G401.6 (cell line): ENCODE results near the gene HCN4.
"Not testable (repeated sequence)": the region's sequence is repeated elsewhere in the genome, so short reads cannot be mapped to it uniquely, and the experiment has no call there.

Source experiments
- FAIRE-seq: peaks from 2 replicates; lab custom pipeline; 2012; peaks lifted over from hg19 to GRCh38; lab: Jason Lieb, UNC

HCN4 gene

GRCh38 chr15:73324496-73325170 lies 44.1 kb downstream of the HCN4 start:
- no peak for FAIRE-seq

GRCh38 chr15:73323956-73324355 lies 44.8 kb downstream of the HCN4 start:
- FAIRE-seq, result no peak

DNA sequence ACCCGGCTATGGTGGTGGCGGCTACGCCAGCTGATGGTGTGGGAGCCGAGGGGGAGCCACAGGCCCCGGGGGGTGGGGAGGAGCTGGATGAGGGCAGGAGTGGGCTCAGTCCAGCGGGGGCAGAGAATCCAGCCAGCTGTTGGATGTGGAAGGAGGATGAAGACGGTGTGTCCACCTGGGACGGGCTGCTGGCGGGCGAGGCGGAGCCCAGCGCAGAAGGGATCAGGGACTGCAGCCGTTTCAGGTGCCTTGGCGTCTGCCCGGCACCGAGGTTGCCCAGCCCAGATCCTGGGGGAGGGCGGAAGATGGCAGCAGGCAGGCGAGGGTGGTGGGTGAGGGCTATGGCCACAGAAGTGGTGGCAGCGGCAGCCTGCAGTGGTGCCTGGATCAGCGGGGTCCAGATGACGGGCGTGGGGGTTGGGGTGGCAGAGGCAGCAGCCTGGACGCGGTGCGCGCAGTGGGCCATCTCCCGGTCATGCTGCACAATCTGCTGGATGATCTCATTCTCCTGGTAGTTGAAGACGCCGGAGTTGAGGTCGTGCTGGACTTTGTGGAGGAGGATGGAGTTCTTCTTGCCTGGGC lies 45.3 kb downstream of the HCN4 start:
- no peak for FAIRE-seq

DNA sequence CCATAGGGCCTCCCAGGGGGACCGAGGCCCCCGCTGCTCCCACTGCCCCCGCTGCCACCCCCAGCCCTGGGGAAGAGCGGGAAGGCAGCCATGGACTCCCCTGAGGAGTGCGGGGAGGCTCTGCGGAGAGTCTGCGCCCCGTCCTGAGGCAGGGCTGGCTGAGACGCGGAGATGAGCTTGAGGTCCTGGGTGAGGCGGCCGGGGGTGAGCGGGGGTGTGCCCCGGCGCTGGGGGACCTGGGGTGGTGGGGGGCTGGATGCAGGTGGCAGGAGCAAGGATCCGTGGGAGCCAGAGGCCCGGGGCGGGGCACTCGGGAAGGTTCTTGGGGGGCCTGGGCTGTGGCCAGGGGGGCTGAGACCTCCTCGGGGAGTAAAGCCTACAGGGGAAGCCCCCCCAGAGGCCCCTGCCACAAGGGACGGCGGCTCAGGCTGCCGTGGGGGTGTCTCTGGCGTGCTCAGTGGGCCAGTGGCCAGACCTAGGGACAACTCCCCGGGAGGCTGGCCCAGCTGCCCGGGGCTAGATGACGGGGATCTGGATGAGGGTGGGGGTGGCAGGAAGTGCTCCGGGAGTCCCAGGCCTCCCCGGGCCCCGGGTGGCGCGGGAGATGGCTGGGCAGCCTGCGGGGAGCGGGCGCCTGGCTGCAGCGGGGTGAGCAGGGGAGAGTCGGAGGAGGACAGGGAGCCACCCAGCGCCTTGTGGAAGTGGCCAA lies 45.9 kb downstream of the HCN4 start:
- FAIRE-seq, result no peak

DNA sequence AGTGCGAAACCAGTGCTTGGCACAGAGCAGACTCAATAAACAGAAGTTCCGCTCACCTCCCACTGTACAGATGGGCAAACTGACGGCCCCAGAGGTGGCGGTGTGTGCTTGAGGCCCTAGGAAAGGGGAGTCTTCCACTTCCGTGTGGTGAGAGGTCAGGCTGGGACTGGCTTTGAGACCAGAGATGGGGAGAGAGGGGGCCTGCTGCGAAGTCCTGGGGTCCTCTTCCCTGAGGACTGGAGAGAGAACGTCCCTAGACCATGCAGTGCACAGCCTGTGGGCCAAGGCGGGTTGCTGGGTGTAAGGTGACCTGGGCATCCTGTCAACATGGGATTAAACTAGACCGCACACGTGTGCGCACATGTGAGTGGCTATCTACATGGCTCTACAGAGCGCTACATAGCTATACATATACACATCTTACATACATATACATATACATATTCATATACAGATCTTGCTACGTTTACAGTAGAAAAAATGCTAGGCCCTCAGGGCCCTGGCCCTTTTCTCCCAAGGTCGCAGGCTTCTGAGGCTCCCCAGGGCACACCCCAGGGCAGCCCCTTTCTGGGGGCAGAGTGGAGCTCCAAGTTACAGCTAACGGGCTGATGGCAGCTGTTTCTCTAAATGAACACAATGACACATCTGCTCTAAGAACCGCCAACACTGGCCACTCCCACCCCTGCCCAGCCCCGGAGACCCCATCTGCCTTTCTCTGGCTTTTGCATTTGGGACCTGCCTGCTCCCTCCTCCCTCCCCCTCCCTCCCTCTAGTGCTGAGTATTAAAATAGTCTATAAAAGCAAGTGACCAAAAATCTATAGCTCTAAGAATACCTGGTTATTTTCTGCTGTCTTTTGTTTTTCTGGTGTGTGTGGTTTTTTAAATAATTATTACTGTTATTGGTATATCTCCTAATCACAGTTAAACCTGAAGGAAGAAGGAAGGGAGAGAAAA lies 47.0 kb downstream of the HCN4 start:
- no peak for FAIRE-seq

- FAIRE-seq, result no peak
Observed at GRCh38 chr15:73320619-73321180, 48.1 kb downstream of the HCN4 start.

GRCh38 chr15:73319460-73320245 lies 49.1 kb downstream of the HCN4 start:
- FAIRE-seq, result no peak

GRCh38 chr15:73318463-73319351 lies 50.1 kb downstream of the HCN4 start:
- FAIRE-seq, result no peak

DNA sequence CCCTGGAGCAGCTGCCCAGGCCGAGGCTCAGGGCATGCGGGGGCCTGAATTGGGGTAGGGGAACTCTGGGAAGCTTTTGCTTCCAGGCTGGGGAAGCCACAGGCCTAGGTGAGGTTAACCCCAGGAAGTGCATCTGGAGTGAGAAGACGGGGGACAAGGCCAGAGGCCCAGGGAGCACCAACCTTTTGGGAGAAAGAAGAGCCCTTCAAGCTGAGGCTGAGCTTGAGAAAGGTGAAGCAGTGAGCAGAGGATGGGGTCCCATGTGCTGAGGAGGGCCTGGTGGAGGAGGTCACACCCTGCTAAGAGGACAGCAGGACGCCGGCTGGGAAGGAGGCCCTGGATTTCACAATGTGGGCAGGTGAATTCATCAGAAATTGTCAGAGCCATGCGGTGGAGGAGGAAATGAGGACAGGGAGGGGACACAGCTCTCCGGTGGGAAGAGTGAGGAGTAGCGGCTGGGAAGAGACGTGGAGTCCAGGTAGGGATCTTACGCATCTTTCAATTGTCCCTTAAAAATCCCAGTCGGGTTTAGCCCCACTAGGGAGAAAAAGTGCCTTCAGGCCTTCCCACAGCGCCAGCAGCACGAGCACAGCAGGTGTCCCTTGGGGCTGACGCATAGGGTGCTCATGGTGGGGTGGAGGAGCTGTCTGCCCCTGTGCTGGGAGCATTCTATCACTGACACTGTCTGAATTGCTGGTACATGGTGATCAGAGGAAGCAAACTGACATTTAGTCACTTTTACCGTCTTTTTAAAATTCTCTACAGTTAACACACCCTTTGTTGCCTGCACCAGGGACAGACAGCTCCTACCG lies 50.9 kb downstream of the HCN4 start:
- FAIRE-seq, result no peak

DNA sequence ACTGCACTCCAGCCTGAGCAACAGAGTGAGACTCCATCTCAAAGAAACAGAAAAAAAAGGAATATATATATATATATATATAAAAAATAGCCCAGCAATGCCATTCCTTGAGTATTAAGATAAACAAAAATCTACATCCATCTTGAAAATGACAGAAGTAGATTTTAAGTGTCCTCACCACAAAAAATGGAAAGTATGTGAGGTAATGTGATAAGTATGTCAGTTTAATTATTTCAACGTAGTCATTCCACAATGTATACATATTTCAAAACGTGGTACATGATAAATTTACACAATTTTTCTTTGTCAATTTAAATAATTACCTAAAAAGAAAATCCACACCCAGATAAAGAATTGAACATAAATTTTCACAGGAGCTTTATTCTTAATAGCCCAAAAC lies 54.9 kb downstream of the HCN4 start:
- no peak for FAIRE-seq

- no peak for FAIRE-seq
Observed at GRCh38 chr15:73308305-73308704, 60.5 kb downstream of the HCN4 start.

DNA sequence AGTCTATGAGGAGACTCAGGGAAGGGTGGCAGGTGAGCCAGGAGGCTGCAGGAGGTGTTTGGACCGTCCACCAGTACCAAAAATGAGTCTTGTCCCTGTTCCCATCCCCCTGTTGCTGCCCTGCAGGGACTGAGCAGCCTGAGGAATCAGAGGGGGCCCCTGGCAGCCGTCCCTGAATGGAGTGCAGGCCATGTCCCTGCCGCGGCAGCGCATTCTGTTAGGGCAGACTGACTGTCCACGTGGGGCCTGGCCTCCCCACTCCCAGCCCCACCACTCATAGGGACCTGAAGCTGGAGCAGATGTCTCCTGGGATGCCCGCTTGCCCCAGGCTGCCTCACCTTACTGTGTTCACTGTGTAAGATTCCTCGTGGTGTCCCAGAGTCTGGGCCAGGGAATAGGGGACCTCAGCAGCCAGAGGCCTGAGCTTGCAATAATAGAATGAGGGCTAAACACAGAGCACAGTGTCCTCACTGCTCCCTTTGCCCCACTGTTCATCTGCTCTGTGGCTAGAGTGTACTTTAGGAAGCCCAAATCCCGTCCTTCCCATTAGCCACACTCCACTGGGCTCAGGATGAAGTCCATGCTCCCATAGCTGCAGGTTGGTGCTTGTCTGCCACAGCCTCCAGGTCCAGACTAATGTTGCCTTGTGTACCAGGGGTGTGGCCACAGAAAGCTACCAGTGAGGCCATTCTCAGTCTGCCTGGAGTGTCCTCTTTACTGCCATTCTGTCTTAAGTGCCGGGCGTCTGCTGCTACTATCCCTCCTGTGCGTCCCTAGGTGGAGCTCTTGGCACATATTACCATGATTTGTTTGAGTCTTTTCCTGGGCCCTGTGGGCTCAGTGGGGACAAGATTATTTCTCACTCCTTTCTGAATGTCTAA lies 63.2 kb downstream of the HCN4 start:
- FAIRE-seq, result peak; percentile 40

DNA sequence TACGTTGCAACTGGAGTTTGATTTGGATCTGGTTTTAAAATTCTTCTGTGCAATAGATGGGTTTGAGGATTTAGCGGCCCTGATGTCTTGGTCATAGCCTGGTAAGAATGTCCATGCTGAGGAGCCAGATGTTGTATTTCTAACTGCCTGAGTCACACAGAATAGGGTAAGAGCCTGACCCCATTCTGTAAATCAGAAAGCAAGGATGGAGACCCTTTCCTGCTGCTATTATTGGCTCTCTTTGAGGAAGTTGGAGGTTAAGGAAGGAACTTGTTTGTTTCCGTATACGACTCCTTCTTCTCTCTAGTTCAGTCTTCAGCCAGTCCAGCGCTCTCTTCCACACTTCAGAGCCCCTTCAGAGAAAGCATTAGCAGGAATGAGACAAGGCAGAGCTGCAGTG lies 65.1 kb downstream of the HCN4 start:
- FAIRE-seq, result no peak

GRCh38 chr15:73300286-73300685 lies 68.5 kb downstream of the HCN4 start:
- FAIRE-seq, result not testable (repeated sequence)

DNA sequence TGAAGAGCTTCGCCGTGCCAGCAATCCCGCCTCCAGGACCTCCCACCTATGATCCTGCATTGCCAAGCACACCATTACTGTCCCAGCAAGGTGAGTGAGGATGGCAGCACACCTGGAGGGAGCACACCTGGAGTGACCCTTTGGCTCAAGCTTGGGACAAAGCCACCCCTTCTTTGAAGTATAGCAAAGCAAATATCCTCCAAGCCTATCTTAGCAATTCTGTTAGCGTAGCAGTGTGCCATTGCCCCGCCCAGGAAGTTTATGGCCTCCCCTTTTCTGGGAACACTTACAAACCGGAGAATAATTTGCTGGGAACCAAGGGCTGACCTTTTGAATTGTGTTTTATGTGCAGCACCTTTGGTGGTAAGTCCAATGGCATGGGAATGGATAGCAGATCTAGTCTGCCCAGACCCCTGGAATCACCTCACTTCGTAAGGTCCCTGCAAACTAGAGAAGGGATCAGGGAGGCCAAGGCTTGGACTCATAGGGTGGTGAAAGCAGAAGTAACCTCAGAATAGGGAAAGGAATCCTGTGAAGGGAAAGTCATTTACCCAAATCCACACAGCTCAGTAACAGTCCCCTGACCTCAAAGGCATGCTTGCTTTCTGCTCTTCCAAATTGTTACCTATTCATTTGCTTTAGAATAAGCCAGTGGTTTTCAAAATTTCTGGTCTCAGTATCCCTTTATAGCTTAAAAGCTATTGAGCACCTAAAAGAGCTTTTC lies 70.1 kb downstream of the HCN4 start:
- no peak for FAIRE-seq

GRCh38 chr15:73296609-73297353 lies 72.0 kb downstream of the HCN4 start:
- FAIRE-seq, result no peak
